CD4-positive, alpha-beta T cell (primary cell): Measurements from ENCODE around the gene ZCCHC7. TPM values are rescaled to one million over a fixed set of nuclear protein-coding genes. Genes with fewer than 3 reads are reported as not detected.
"Not testable (repeated sequence)": the region's sequence is repeated elsewhere in the genome, so short reads cannot be mapped to it uniquely, and the experiment has no call there.

Experiments used
- ATAC-seq: fragments of 200-7000 bp; cut with Tn5 transposase; one replicate; pipeline ENCODE4 v1.10.0; 2022; ENCODE audit warnings: mild to moderate bottlenecking; ENCODE audit not compliant: poor library complexity
- CTCF ChIA-PET: fragments of 350-600 bp; sonication (Branson Sonifier 250); formaldehyde crosslinking; loops from one replicate; lab custom pipeline; 2021; ENCODE audit warnings: antibody characterized with exemption, inconsistent platforms; lab: Charles Lee
- POLR2A ChIA-PET: fragments of 350-600 bp; sonication (Branson Sonifier 250); formaldehyde crosslinking; loops from one replicate; lab custom pipeline; 2021; ENCODE audit warnings: antibody characterized with exemption, inconsistent platforms; lab: Charles Lee
- DNase-seq, 14 experiments: peaks; one replicate each; pipeline ENCODE4 v3.0.0-alpha.2; 2013 to 2020; ENCODE audit warnings: mixed read lengths in 2 of 14
- H3K27ac ChIP-seq, 2 donors: one replicate each; pipeline versions ENCODE4 v1.5.1 to v1.7.0; 2013; ENCODE audit warnings: low read length in 2 of 2, low read depth in 1 of 2, mild to moderate bottlenecking in 1 of 2
- H3K27me3 ChIP-seq, 2 experiments: 1 replicate in 1 of 2; 2 replicates in 1 of 2; pipeline versions ENCODE4 v1.6.1 to v1.7.0; 2013; ENCODE audit warnings: low read length in 2 of 2, control low read depth in 1 of 2, mild to moderate bottlenecking in 1 of 2, moderate library complexity in 1 of 2; ENCODE audit not compliant: insufficient read depth in 2 of 2, control insufficient read depth in 1 of 2
- H3K36me3 ChIP-seq: one replicate; pipeline ENCODE4 v1.6.1; 2013; ENCODE audit warnings: low read length, control low read depth; ENCODE audit not compliant: insufficient read depth
- H3K4me1 ChIP-seq: one replicate; pipeline ENCODE4 v1.6.1; 2013; ENCODE audit warnings: low read length, control low read depth; ENCODE audit not compliant: insufficient read depth
- H3K4me3 ChIP-seq: one replicate; pipeline ENCODE4 v1.5.1; 2013; ENCODE audit warnings: mild to moderate bottlenecking, low read length, moderate library complexity
- H3K9me3 ChIP-seq, 2 experiments: 1 replicate in 1 of 2; 2 replicates in 1 of 2; pipeline versions ENCODE4 v1.6.1 to v1.7.0; 2013; ENCODE audit warnings: low read length in 2 of 2, mild to moderate bottlenecking in 2 of 2, control low read depth in 1 of 2, moderate library complexity in 1 of 2; ENCODE audit not compliant: control insufficient read depth in 1 of 2, insufficient read depth in 1 of 2
- H3K27ac Mint-ChIP-seq: one replicate; pipeline ENCODE4 v1.8.0; 2020; ENCODE audit warnings: mixed read lengths
- H3K27me3 Mint-ChIP-seq: one replicate; pipeline ENCODE4 v1.8.0; 2021; ENCODE audit warnings: mixed read lengths
- H3K36me3 Mint-ChIP-seq: one replicate; pipeline ENCODE4 v1.8.0; 2021; ENCODE audit warnings: low read depth, mixed read lengths
- H3K4me1 Mint-ChIP-seq: one replicate; pipeline ENCODE4 v1.8.0; 2021; ENCODE audit warnings: low read depth, mixed read lengths
- H3K4me3 Mint-ChIP-seq: one replicate; pipeline ENCODE4 v1.8.0; 2020; ENCODE audit warnings: mild to moderate bottlenecking, mixed read lengths
- H3K9me3 Mint-ChIP-seq: one replicate; pipeline ENCODE4 v1.8.0; 2020; ENCODE audit warnings: mixed read lengths
- CTCF ChIP-seq: fragments of 200-600 bp; IDR thresholded peaks from one replicate; pipeline ENCODE4 v1.8.0; 2022; ENCODE audit warnings: antibody characterized with exemption, mild to moderate bottlenecking
- intact Hi-C, 2 experiments: fragments of 100-400 bp; cut with DNase I in 1 of 2; cut with micrococcal nuclease in 1 of 2; formaldehyde crosslinking; loops; one replicate each; pipeline versions ENCODE4 v1.15.1 to v1.9.0; 2023 to 2025; cut with DNase I, micrococcal nuclease
- total RNA-seq, 174 experiments: library from RNA in 2 of 174; stranded (reverse) in 2 of 174; gene quantifications; one replicate each; pipeline ENCODE4 v1.2.3 and lab custom pipeline; 2021 to 2026

ZCCHC7 gene
- total RNA-seq, 2 experiments from 2014 or later: 40.7 to 41.0 TPM

GRCh38 chr9:37107701-37108100, 12.7 kb upstream of the ZCCHC7 start:
- Mint-ChIP-seq H3K27ac (no peak overlapping the region), H3K4me3 (peak overlapping the region; percentile 57), H3K36me3 (no peaks in the 10 kb centered on the region), H3K4me1 (peaks cover 20% of the 10 kb centered on the region), H3K27me3 (peaks cover 5% of the 10 kb centered on the region), H3K9me3 (peaks cover 6% of the 10 kb centered on the region)
- Histone ChIP-seq H3K4me1 (peaks cover 18% of the 10 kb centered on the region), H3K27me3 (no peaks in the 10 kb centered on the region), H3K27ac (no peak overlapping the region), H3K36me3 (no peaks in the 10 kb centered on the region), H3K9me3 (no peaks in the 10 kb centered on the region), H3K4me3 (peak overlapping the region; percentile 2)
- intact Hi-C loops: no loop called here
- TF ChIP-seq CTCF: no peak
- ATAC-seq: peak; percentile 52
- CTCF ChIA-PET: no interaction called here
- POLR2A ChIA-PET: interaction anchor here (0.8 to 1.5 kb wide), 3 partner anchors 12 to 27 kb away, joined by 4 to 8 read pairs (median 4); partner anchors contain the start of gene ZCCHC7
- peak in 4 of 14 experiments; percentile 11 to 59 (median 14) for DNase-seq

- H3K4me3 Mint-ChIP-seq, H3K27ac Mint-ChIP-seq, H3K9me3 ChIP-seq, H3K36me3 ChIP-seq, H3K4me1 ChIP-seq, H3K4me3 ChIP-seq, H3K36me3 Mint-ChIP-seq, H3K27ac ChIP-seq, H3K27me3 Mint-ChIP-seq, ATAC-seq, DNase-seq, H3K4me1 Mint-ChIP-seq, H3K9me3 Mint-ChIP-seq, H3K27me3 ChIP-seq, CTCF ChIA-PET, POLR2A ChIA-PET: not testable (repeated sequence)
- intact Hi-C loops: loop anchor here in 1 of 2 experiments (10.0 kb wide), 1 partner anchor 350 kb away; the partner anchor contains the start of gene ZBTB5
Measured at GRCh38 chr9:37114442-37114841, 5.9 kb upstream of the ZCCHC7 start.

GRCh38 chr9:37117956-37118355, 2.4 kb upstream of the ZCCHC7 start:
- no peaks in the 10 kb centered on the region for H3K27me3 ChIP-seq
- Mint-ChIP-seq H3K4me3 (no peak overlapping the region), H3K36me3 (peaks cover 22% of the 10 kb centered on the region), H3K27me3 (no peaks in the 10 kb centered on the region), H3K4me1 (peaks cover 31% of the 10 kb centered on the region), H3K27ac (no peak overlapping the region), H3K9me3 (no peaks in the 10 kb centered on the region)
- TF ChIP-seq CTCF: no peak
- H3K9me3 ChIP-seq: peaks cover 0 to 8% of the 10 kb centered on the region in 2 experiments
- ChIA-PET POLR2A (interaction anchor here (3.7 to 5.3 kb wide), 2 partner anchors 28 to 36 kb away, joined by 78 to 107 read pairs; no protein-coding TSS in a partner anchor), CTCF (interaction anchor here (1.2 kb wide), 1 partner anchor 35 kb away, joined by 4 read pairs; no protein-coding TSS in a partner anchor)
- H3K4me3 ChIP-seq: no peak overlapping the region
- peaks cover 16% of the 10 kb centered on the region for H3K4me1 ChIP-seq
- H3K36me3 ChIP-seq: no peaks in the 10 kb centered on the region
- no peak overlapping the region for H3K27ac ChIP-seq
- DNase-seq: no peak
- ATAC-seq: no peak
- intact Hi-C loops: loop anchor here in 1 of 2 experiments (10.0 kb wide), 1 partner anchor 347 kb away; the partner anchor contains the start of gene ZBTB5
